Measurements from ENCODE around the gene HRG. TPM values are rescaled to one million over a fixed set of nuclear protein-coding genes. Genes with fewer than 3 reads are reported as not detected.
"Not testable (repeated sequence)": the region's sequence is repeated elsewhere in the genome, so short reads cannot be mapped to it uniquely, and the experiment has no call there.

The HRG gene
- total RNA-seq, 1 experiment from 2014 or later: not detected

- DNase-seq (ENCODE audit: low read depth, low spot score): no peak
- in situ Hi-C loops (cut with HindIII; ENCODE audit: low pct_unique_long_range_greater_than_20kb, low sequenced_read_pairs): no loop called here
Observed at GRCh38 chr3:186663361-186664118, 2.3 kb upstream of the HRG start.

- no peak for DNase-seq (ENCODE audit: low read depth, low spot score)
- in situ Hi-C loops (cut with HindIII; ENCODE audit: low pct_unique_long_range_greater_than_20kb, low sequenced_read_pairs): no loop called here
Observed at GRCh38 chr3:186664119-186664495, 1.7 kb upstream of the HRG start.

GRCh38 chr3:186664506-186664905 lies 1.3 kb upstream of the HRG start:
- in situ Hi-C loops (cut with HindIII; ENCODE audit: low pct_unique_long_range_greater_than_20kb, low sequenced_read_pairs): no loop called here
- DNase-seq (ENCODE audit: low read depth, low spot score): no peak

GRCh38 chr3:186668426-186668825 lies 2.6 kb downstream of the HRG start:
- DNase-seq (ENCODE audit: low read depth, low spot score): no peak
- in situ Hi-C loops (cut with HindIII; ENCODE audit: low pct_unique_long_range_greater_than_20kb, low sequenced_read_pairs): no loop called here

- in situ Hi-C loops (cut with HindIII; ENCODE audit: low pct_unique_long_range_greater_than_20kb, low sequenced_read_pairs): no loop called here
- DNase-seq (ENCODE audit: low read depth, low spot score): no peak
Observed at GRCh38 chr3:186669378-186670084, 3.7 kb downstream of the HRG start.

GRCh38 chr3:186670155-186670554 lies 4.3 kb downstream of the HRG start:
- in situ Hi-C loops (cut with HindIII; ENCODE audit: low pct_unique_long_range_greater_than_20kb, low sequenced_read_pairs): no loop called here
- DNase-seq (ENCODE audit: low read depth, low spot score): no peak

- DNase-seq (ENCODE audit: low read depth, low spot score): no peak
- in situ Hi-C loops (cut with HindIII; ENCODE audit: low pct_unique_long_range_greater_than_20kb, low sequenced_read_pairs): no loop called here
Observed at GRCh38 chr3:186671051-186671450, 5.2 kb downstream of the HRG start.

GRCh38 chr3:186678604-186679003 lies 12.8 kb downstream of the HRG start:
- in situ Hi-C loops (cut with HindIII; ENCODE audit: low pct_unique_long_range_greater_than_20kb, low sequenced_read_pairs): no loop called here
- no peak for DNase-seq (ENCODE audit: low read depth, low spot score)

GRCh38 chr3:186679151-186679550 lies 13.3 kb downstream of the HRG start:
- in situ Hi-C loops (cut with HindIII; ENCODE audit: low pct_unique_long_range_greater_than_20kb, low sequenced_read_pairs): no loop called here
- no peak for DNase-seq (ENCODE audit: low read depth, low spot score)

GRCh38 chr3:186680869-186681268 lies 15.1 kb downstream of the HRG start:
- in situ Hi-C loops (cut with HindIII; ENCODE audit: low pct_unique_long_range_greater_than_20kb, low sequenced_read_pairs): no loop called here
- no peak for DNase-seq (ENCODE audit: low read depth, low spot score)

- in situ Hi-C loops (cut with HindIII; ENCODE audit: low pct_unique_long_range_greater_than_20kb, low sequenced_read_pairs): no loop called here
- DNase-seq (ENCODE audit: low read depth, low spot score): no peak
Observed at GRCh38 chr3:186682812-186683211, 17.0 kb downstream of the HRG start.

GRCh38 chr3:186683979-186684378 lies 18.2 kb downstream of the HRG start:
- in situ Hi-C loops (cut with HindIII; ENCODE audit: low pct_unique_long_range_greater_than_20kb, low sequenced_read_pairs): no loop called here
- DNase-seq (ENCODE audit: low read depth, low spot score): no peak

- in situ Hi-C loops (cut with HindIII; ENCODE audit: low pct_unique_long_range_greater_than_20kb, low sequenced_read_pairs); DNase-seq (ENCODE audit: low read depth, low spot score): not testable (repeated sequence)
Observed at GRCh38 chr3:186686475-186686874, 20.7 kb downstream of the HRG start.

GRCh38 chr3:186687120-186687651 lies 21.4 kb downstream of the HRG start:
- in situ Hi-C loops (cut with HindIII; ENCODE audit: low pct_unique_long_range_greater_than_20kb, low sequenced_read_pairs): no loop called here
- DNase-seq (ENCODE audit: low read depth, low spot score): peak; percentile 11

GRCh38 chr3:186690304-186690703 lies 24.5 kb downstream of the HRG start:
- in situ Hi-C loops (cut with HindIII; ENCODE audit: low pct_unique_long_range_greater_than_20kb, low sequenced_read_pairs); DNase-seq (ENCODE audit: low read depth, low spot score): not testable (repeated sequence)

- in situ Hi-C loops (cut with HindIII; ENCODE audit: low pct_unique_long_range_greater_than_20kb, low sequenced_read_pairs): no loop called here
- DNase-seq (ENCODE audit: low read depth, low spot score): no peak
Observed at GRCh38 chr3:186691676-186692075, 25.9 kb downstream of the HRG start.

GRCh38 chr3:186693843-186694242 lies 28.0 kb downstream of the HRG start:
- in situ Hi-C loops (cut with HindIII; ENCODE audit: low pct_unique_long_range_greater_than_20kb, low sequenced_read_pairs): no loop called here
- no peak for DNase-seq (ENCODE audit: low read depth, low spot score)

GRCh38 chr3:186694288-186695032 lies 28.6 kb downstream of the HRG start:
- in situ Hi-C loops (cut with HindIII; ENCODE audit: low pct_unique_long_range_greater_than_20kb, low sequenced_read_pairs): no loop called here
- DNase-seq (ENCODE audit: low read depth, low spot score): no peak

All from SK-MEL-5 (cell line).